Measurements from ENCODE around the gene GBGT1. TPM values are rescaled to one million over a fixed set of nuclear protein-coding genes. Genes with fewer than 3 reads are reported as not detected.

Gene GBGT1
- total RNA-seq, 1 donor from 2014 or later: 8.1 TPM

DNA sequence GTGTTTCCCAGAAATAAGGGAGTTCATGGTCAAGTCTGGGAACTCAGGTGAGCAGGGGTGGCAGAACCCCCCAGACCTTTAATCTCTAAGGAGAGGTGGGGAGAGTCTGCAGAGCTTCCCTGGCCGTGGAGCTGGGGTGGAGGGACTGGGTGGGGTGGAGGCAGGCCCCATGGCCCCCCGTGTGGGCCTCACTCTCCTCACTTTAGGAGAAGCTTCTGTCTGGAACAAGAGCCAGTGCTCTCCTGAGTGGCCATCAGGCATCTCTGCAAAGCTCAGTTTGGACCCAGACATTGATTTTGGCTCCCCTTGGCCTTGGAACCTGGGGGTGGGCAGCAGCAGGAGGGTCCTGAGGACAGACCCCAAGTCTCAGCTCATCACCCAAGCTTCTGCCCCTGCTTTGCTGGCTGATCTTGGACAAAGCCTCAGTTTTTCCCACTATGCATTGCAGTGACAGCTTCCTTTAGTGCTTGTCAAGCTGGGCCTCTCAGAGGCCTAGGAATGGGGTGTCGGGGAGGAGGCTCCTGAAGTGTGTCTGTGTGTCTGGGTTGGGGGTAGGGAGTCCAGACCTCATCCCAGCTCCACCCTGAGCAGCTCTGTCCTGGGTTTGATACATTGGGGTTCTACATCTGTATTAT lies 3.5 kb upstream of the GBGT1 start:
- H3K36me3 Mint-ChIP-seq (ENCODE audit: low read depth): no peaks in the 10 kb centered on the region
- DNase-seq (ENCODE audit: low spot score): peak; percentile 48
- no peak overlapping the region for H3K4me3 Mint-ChIP-seq (ENCODE audit: unreplicated experiment)
- H3K27me3 Mint-ChIP-seq (ENCODE audit: low read depth): peaks cover 6% of the 10 kb centered on the region
- peaks cover 8% of the 10 kb centered on the region for H3K4me1 Mint-ChIP-seq (ENCODE audit: low read depth)
- H3K27ac Mint-ChIP-seq (ENCODE audit: unreplicated experiment): no peak overlapping the region
- no peaks in the 10 kb centered on the region for H3K9me3 Mint-ChIP-seq (ENCODE audit: low read depth)
- TF ChIP-seq, protein P1, sequence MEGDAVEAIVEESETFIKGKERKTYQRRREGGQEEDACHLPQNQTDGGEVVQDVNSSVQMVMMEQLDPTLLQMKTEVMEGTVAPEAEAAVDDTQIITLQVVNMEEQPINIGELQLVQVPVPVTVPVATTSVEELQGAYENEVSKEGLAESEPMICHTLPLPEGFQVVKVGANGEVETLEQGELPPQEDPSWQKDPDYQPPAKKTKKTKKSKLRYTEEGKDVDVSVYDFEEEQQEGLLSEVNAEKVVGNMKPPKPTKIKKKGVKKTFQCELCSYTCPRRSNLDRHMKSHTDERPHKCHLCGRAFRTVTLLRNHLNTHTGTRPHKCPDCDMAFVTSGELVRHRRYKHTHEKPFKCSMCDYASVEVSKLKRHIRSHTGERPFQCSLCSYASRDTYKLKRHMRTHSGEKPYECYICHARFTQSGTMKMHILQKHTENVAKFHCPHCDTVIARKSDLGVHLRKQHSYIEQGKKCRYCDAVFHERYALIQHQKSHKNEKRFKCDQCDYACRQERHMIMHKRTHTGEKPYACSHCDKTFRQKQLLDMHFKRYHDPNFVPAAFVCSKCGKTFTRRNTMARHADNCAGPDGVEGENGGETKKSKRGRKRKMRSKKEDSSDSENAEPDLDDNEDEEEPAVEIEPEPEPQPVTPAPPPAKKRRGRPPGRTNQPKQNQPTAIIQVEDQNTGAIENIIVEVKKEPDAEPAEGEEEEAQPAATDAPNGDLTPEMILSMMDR (IDR thresholded peaks at IDR 0.05): no peak

DNA sequence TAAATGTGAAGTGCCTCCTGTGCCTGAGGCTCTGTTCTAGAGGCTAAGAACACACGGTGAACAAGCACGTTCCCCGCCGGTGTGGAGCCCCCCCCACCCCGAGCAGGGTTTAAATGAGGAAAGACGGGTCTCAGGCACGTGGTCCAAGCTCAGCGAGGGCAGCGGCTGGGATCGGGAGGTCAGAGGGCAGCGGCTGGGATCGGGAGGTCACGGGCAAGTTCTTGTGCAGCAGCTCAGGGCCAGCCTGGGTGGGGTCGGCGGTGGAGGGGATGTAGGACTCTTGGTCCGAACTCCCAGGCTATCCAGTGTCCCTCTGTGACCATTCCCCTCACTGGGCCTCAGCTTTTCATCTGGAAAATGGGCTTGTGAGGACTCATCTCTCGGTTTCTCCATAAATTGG lies 2.7 kb upstream of the GBGT1 start:
- DNase-seq (ENCODE audit: low spot score): peak; percentile 86
- no peaks in the 10 kb centered on the region for H3K36me3 Mint-ChIP-seq (ENCODE audit: low read depth)
- H3K27ac Mint-ChIP-seq (ENCODE audit: unreplicated experiment): no peak overlapping the region
- H3K4me1 Mint-ChIP-seq (ENCODE audit: low read depth): peaks cover 8% of the 10 kb centered on the region
- no peak overlapping the region for H3K4me3 Mint-ChIP-seq (ENCODE audit: unreplicated experiment)
- no peaks in the 10 kb centered on the region for H3K9me3 Mint-ChIP-seq (ENCODE audit: low read depth)
- TF ChIP-seq, protein P1 (IDR thresholded peaks at IDR 0.05): no peak
- H3K27me3 Mint-ChIP-seq (ENCODE audit: low read depth): no peaks in the 10 kb centered on the region

DNA sequence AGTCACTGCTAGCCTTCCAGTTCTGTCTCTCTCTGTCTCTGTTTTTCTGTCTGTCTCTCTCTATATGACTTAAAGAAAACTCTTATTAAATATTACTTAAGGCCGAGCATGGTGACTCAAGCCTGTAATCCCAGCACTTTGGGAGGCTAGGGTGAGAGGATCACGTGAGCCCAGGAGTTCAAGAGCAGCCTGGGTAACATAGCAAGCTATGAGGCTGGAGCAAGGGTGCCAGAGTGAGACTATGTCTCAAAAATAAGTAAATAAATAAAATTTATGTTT lies 1.7 kb upstream of the GBGT1 start:
- TF ChIP-seq, protein P1 (IDR thresholded peaks at IDR 0.05): no peak
- DNase-seq (ENCODE audit: low spot score): no peak
- H3K4me1 Mint-ChIP-seq (ENCODE audit: low read depth): peaks cover 12% of the 10 kb centered on the region
- no peaks in the 10 kb centered on the region for H3K36me3 Mint-ChIP-seq (ENCODE audit: low read depth)
- H3K9me3 Mint-ChIP-seq (ENCODE audit: low read depth): no peaks in the 10 kb centered on the region
- H3K27ac Mint-ChIP-seq (ENCODE audit: unreplicated experiment): no peak overlapping the region
- H3K4me3 Mint-ChIP-seq (ENCODE audit: unreplicated experiment): no peak overlapping the region
- no peaks in the 10 kb centered on the region for H3K27me3 Mint-ChIP-seq (ENCODE audit: low read depth)

DNA sequence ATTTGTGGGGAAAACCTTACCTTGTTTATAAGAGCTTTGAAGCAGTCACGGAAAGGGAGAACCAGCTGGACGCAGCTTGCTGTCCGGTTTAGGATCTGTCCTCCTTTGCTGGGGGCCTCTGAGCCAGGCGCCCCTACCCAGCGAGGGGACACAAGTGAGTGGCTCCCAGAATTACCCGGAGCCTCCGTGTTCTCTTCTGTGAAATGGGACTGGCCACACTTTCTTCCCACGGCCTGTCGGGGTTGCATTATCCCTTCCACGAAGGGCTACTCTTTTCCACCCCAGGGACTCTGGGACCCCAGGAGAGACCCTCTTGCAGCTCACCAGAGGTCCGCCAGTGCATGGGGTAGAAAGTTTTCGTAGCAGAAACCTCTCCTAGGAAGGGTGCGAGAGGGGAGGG lies 477 bp upstream of the GBGT1 start:
- Mint-ChIP-seq H3K4me1 (ENCODE audit: low read depth) (peaks cover 12% of the 10 kb centered on the region), H3K27me3 (ENCODE audit: low read depth) (no peaks in the 10 kb centered on the region), H3K36me3 (ENCODE audit: low read depth) (peaks cover 3% of the 10 kb centered on the region), H3K4me3 (ENCODE audit: unreplicated experiment) (peak overlapping the region; percentile 76), H3K27ac (ENCODE audit: unreplicated experiment) (no peak overlapping the region), H3K9me3 (ENCODE audit: low read depth) (no peaks in the 10 kb centered on the region)
- TF ChIP-seq, protein P1 (IDR thresholded peaks at IDR 0.05): no peak
- peak; percentile 55 for DNase-seq (ENCODE audit: low spot score)

DNA sequence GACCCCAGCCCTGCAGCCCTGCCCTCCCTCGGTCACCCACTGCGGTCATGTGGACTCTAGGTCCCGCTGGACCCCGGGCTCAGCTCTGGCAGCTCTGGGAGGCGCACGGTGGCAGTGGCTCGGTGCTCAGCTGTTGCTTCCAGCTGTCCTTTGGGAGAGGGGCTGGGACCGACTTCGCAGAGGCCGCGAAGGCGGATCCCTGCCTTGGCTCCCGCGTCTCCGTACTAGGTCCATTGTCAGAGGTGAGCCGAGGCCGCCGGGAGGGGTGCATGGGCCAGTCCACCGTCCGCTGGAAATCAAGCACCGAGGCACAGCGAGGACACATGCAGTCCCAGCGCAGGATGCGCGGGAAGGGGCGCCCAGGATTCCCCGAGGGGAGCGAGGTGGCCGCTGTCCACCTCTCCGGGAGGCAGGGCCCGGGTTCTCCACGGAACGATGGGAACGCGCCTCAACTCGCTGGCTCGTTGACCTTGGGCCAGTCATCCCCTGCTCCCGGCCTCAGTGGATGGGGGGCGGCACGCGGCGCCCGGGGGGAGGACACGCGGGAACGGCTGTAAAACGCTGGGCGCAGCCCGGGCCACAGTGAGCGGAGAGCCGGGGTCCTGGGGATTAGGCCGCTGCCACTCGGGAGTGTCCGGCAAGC lies 732 bp downstream of the GBGT1 start:
- Mint-ChIP-seq H3K27ac (ENCODE audit: unreplicated experiment) (no peak overlapping the region), H3K36me3 (ENCODE audit: low read depth) (peaks cover 3% of the 10 kb centered on the region), H3K27me3 (ENCODE audit: low read depth) (no peaks in the 10 kb centered on the region), H3K4me1 (ENCODE audit: low read depth) (peaks cover 12% of the 10 kb centered on the region), H3K4me3 (ENCODE audit: unreplicated experiment) (peak overlapping the region; percentile 54), H3K9me3 (ENCODE audit: low read depth) (no peaks in the 10 kb centered on the region)
- peak; percentile 89 for DNase-seq (ENCODE audit: low spot score)
- TF ChIP-seq, protein P1 (IDR thresholded peaks at IDR 0.05): no peak

All from chondrocyte (in vitro differentiated cells).